Endothelial cell of umbilical vein (primary cell): ENCODE measurements around the gene SIGLEC7.

ENCODE experiments used
- CTCF ChIP-seq, 2 donors: IDR thresholded peaks; 1 replicate in 1 of 2; 2 replicates in 1 of 2; pipeline ENCODE4 v1.5.1; 2011; ENCODE audit warnings: low read length in 2 of 2, mild to moderate bottlenecking in 2 of 2, moderate library complexity in 2 of 2, control low read depth in 1 of 2, inconsistent platforms in 1 of 2, low read depth in 1 of 2; ENCODE audit not compliant: insufficient read depth in 1 of 2; ENCODE audit errors: extremely low read depth in 1 of 2
- EZH2 ChIP-seq: IDR thresholded peaks from 2 replicates; pipeline ENCODE4 v1.6.1; 2012; ENCODE audit warnings: borderline replicate concordance, low read depth, mild to moderate bottlenecking, moderate library complexity, low read length, inconsistent platforms; ENCODE audit not compliant: severe bottlenecking
- MAX ChIP-seq: IDR thresholded peaks from 2 replicates; pipeline ENCODE4 v1.6.1; 2011; ENCODE audit not compliant: insufficient read depth, insufficient read length
- POLR2A ChIP-seq: IDR thresholded peaks from 2 replicates; pipeline ENCODE4 v1.6.1; 2012; ENCODE audit warnings: low read depth, mild to moderate bottlenecking, control low read depth, low read length
- POLR2AphosphoS5 ChIP-seq: IDR thresholded peaks from 2 replicates; pipeline ENCODE4 v1.6.1; 2012; ENCODE audit warnings: low read depth, mild to moderate bottlenecking, control low read depth, low read length, moderate library complexity; ENCODE audit not compliant: insufficient read depth

GRCh38 chr19:51122112-51122981 is 19.8 kb upstream of the SIGLEC7 start:
- no peak for TF ChIP-seq MAX
- TF ChIP-seq CTCF (IDR thresholded peaks at IDR 0.05; ENCODE audit: extremely low read depth in 1 of 2, insufficient read depth in 1 of 2, low read depth in 1 of 2, low read length in 2 of 2): no peak
- TF ChIP-seq EZH2: no peak
- no peak for TF ChIP-seq POLR2AphosphoS5
- no peak for TF ChIP-seq POLR2A
